Upper lobe of left lung (tissue), 6 donors: ENCODE results near the gene ILDR1. TPM values are rescaled to one million over a fixed set of nuclear protein-coding genes. Genes with fewer than 3 reads are reported as not detected.
A peak's percentile ranks its signal among the peaks of the same experiment; 100 is the strongest.

ENCODE experiments used
- ATAC-seq, 2 donors: fragments of 200-7000 bp; cut with Tn5 transposase; one replicate each; pipeline ENCODE4 v1.9.1; 2022; ENCODE audit warnings: mild to moderate bottlenecking in 2 of 2, moderate library complexity in 2 of 2; ENCODE audit not compliant: low FRiP score in 2 of 2
- DNase-seq, 2 donors: peaks; one replicate each; pipeline ENCODE4 v3.0.0-alpha.2; 2019 to 2020
- H3K27ac ChIP-seq, 4 donors: fragments of 200-600 bp; sonication (generic); one replicate each; pipeline ENCODE4 v1.5.1; 2016 to 2019
- H3K27me3 ChIP-seq, 4 donors: fragments of 200-600 bp; sonication (generic); one replicate each; pipeline ENCODE4 v1.5.1; 2017 to 2019
- H3K36me3 ChIP-seq, 4 donors: fragments of 200-600 bp; sonication (generic); one replicate each; pipeline ENCODE4 v1.5.1; 2016 to 2019
- H3K4me1 ChIP-seq, 4 donors: fragments of 200-600 bp; sonication (generic); one replicate each; pipeline ENCODE4 v1.5.1; 2018 to 2019
- H3K4me3 ChIP-seq, 4 donors: fragments of 200-600 bp; sonication (generic); one replicate each; pipeline ENCODE4 v1.5.1; 2017 to 2019; ENCODE audit warnings: mild to moderate bottlenecking in 2 of 4, moderate library complexity in 1 of 4
- H3K9me3 ChIP-seq, 4 donors: fragments of 200-600 bp; sonication (generic); one replicate each; pipeline ENCODE4 v1.5.1; 2018 to 2019
- CTCF ChIP-seq, 6 experiments: fragments of 450-650 bp in 4 of 6; fragments of 200-600 bp in 2 of 6; sonication (generic) in 2 of 6; IDR thresholded peaks; one replicate each; pipeline ENCODE4 v1.5.1; 2016 to 2019; ENCODE audit warnings: antibody characterized with exemption in 6 of 6
- EP300 ChIP-seq, 4 donors: sonication (generic); formaldehyde crosslinking; IDR thresholded peaks; one replicate each; pipeline ENCODE4 v1.5.1; 2017; ENCODE audit warnings: antibody characterized with exemption in 4 of 4, control low read depth in 2 of 4
- POLR2A ChIP-seq, 4 donors: fragments of 450-650 bp; IDR thresholded peaks; one replicate each; pipeline ENCODE4 v1.5.1; 2016 to 2017; ENCODE audit warnings: antibody characterized with exemption in 4 of 4, mild to moderate bottlenecking in 2 of 4
- POLR2AphosphoS5 ChIP-seq, 2 donors: sonication (generic); formaldehyde crosslinking; IDR thresholded peaks; one replicate each; pipeline ENCODE4 v1.5.1; 2017; ENCODE audit warnings: antibody characterized with exemption in 2 of 2
- WGBS, 2 donors: methylation state at CpG; one replicate each; pipeline ENCODE4 v1.1.5; 2017 to 2018; 5-methylcytosine and 5-hydroxymethylcytosine counted together
- total RNA-seq, 6 donors: library from RNA; depleted of rRNA in 4 of 6; stranded (reverse); fragments of >200 nt in 4 of 6; gene quantifications; one replicate each; pipeline versions ENCODE4 v1.1.0 to v1.2.1, GENCODE V29; 2016 to 2021
- donor health status: DM: no; HTN: no; CAD: no; lungs with moderate emphysema.
- donor health status: DM: no; HTN: yes; CAD: no; lungs with severe emphysema.

ILDR1 gene
- total RNA-seq, 6 donors from 2014 or later: 1.0 to 7.8 (median 6.4) TPM

DNA sequence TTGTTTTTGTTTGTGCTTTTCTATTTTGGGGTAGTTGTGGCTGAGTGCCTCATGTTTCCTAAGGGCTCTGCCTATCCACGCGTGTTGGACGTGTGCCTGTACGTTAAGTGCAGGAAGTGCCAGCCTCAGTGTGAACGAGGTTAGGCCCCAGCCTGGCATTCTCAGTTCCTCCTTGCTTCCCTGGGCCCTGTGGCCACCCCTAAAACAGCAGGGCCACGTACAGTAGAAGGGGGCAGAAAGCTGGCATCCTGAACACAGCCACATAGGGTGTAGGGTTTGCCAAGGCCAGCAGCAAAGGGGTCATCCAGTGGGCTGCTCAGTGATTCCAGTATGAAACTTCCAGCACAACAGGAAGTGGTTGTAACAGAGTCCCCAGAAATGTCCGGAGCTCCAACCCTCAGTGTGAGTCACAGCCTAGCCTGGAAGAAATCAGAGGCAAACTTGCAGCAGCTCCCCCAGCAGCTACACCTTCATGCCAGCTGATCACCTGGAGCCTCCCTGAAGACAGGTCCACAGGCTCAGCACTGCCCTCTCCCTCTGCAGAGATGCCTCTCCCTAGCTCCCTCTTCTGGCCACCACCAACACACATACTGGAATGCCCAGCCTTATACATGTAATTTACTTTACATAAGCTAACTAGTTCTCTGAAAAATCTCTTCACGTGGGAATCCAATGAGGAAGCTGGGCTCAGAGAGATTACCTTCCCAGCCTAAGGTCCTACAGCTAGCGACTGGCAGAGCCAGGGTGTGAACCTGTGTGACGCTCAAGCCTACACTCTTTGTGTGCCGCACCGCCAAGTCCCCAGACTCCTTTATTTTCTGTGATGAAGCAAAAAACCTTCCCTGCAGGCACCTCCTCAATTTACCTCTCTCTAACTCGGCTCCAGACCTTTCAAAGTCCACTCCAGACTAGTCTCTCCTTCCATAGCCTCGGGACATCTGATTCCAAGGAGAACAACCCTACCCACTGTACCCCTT, 26.6 kb downstream of the ILDR1 start:
- no peak overlapping the region for H3K4me3 ChIP-seq
- TF ChIP-seq EP300 (IDR thresholded peaks at IDR 0.05) (no peak), CTCF (IDR thresholded peaks at IDR 0.05) (peak in 4 of 6 experiments; percentile 19 to 59 (median 47)), POLR2AphosphoS5 (IDR thresholded peaks at IDR 0.05) (peak in 1 of 2 donors; percentile 9), POLR2A (IDR thresholded peaks at IDR 0.05) (peak in 1 of 4 donors; percentile 17)
- H3K27ac ChIP-seq: peak overlapping the region; percentile 8 to 80 (median 58)
- no peaks in the 10 kb centered on the region for H3K9me3 ChIP-seq
- peaks cover 8 to 17% (median 15%) of the 10 kb centered on the region in 4 donors for H3K4me1 ChIP-seq
- ATAC-seq: peak; percentile 73 to 75
- WGBS, 2 donors: 48% methylated on average over 14 of the region's 14 CpGs
- H3K27me3 ChIP-seq: no peaks in the 10 kb centered on the region
- DNase-seq: peak in 1 of 2 donors; percentile 74
- no peaks in the 10 kb centered on the region for H3K36me3 ChIP-seq

DNA sequence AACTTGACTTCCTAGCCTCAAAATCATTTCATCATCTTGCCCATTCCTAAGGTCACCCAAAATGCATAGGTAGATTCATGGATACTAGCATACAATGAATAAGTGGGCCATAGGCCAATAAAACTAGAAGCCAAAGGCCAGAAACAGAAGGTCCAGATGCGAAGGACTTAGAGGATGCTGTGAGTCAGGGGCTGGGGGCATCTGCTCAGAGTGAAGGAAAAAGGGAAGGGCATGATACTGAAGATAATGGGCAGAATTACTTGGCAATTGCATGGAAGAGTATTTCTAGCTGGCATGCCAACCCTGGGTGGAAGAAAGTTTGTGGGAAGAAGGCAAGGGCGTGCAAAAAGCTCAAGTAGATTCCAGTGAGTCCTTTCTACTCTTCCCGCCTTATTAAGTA, 27.5 kb downstream of the ILDR1 start:
- Histone ChIP-seq H3K36me3 (no peaks in the 10 kb centered on the region), H3K4me3 (no peak overlapping the region), H3K4me1 (peaks cover 8 to 17% (median 15%) of the 10 kb centered on the region in 4 donors), H3K9me3 (no peaks in the 10 kb centered on the region), H3K27ac (peak overlapping the region in 3 of 4 donors; percentile 50 to 80 (median 66)), H3K27me3 (no peaks in the 10 kb centered on the region)
- DNase-seq (no peak), ATAC-seq (no peak)
- TF ChIP-seq POLR2A (IDR thresholded peaks at IDR 0.05) (no peak), EP300 (IDR thresholded peaks at IDR 0.05) (no peak), POLR2AphosphoS5 (IDR thresholded peaks at IDR 0.05) (no peak), CTCF (IDR thresholded peaks at IDR 0.05) (no peak)
- WGBS, 2 donors: 83 to 84% methylated on average over 3 of the region's 3 CpGs

DNA sequence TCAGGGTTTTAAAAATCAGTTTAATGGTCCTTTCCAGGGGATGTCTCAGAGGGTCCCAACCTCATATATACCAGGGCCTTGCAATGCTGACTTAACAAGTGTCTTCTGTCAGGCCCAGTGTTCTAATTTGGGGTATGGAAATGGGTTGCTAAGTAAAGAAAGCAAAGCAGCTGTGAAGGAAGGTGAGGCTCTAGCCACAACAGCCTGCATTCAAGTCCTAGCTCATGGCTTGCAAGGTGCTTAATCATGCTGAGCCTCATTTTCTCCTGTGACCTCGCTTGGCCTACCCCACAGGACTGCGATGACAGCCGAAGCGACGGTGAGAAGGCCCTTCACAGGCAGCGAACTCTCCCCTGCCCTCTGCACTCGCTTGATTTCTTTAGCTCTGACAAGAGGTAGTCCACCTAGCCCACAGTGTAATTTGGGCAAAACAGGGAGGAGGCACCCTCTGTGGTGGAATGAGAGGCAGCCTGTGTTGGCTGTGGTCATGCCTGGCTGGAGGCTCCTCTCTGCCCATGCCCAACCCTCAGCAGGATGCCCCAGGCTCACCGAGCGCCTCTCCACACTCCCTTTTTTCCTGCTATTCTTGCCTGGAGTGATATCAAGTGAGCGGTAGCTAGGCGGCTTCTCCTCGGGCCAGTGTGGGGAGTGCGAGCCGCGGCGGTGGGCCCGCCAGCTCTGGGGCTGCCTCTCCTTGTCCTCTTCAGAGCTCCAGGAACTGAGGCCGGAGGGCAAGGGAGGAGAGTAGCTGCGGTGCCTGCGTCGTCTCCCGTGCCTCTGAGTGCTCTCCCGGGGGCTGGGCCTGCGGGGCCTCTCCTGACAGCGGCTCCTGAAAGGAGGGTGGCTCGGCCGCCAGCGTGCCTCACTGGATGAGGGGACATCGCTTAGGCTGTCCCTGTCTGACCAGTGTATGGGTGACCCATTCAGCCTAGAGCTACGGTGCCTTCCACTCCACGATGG, 29.2 kb downstream of the ILDR1 start:
- H3K4me1 ChIP-seq: peaks cover 8 to 17% (median 15%) of the 10 kb centered on the region in 4 donors
- peak in 1 of 2 donors; percentile 79 for DNase-seq
- no peak overlapping the region for H3K4me3 ChIP-seq
- no peaks in the 10 kb centered on the region for H3K9me3 ChIP-seq
- H3K36me3 ChIP-seq: no peaks in the 10 kb centered on the region
- TF ChIP-seq POLR2A (IDR thresholded peaks at IDR 0.05) (no peak), EP300 (IDR thresholded peaks at IDR 0.05) (no peak), CTCF (IDR thresholded peaks at IDR 0.05) (no peak), POLR2AphosphoS5 (IDR thresholded peaks at IDR 0.05) (no peak)
- H3K27me3 ChIP-seq: no peaks in the 10 kb centered on the region
- 93 to 97% methylated on average over 30 to 31 of the region's 31 CpGs for WGBS, 2 donors
- peak in 1 of 2 donors; percentile 37 for ATAC-seq
- no peak overlapping the region for H3K27ac ChIP-seq

- ATAC-seq (no peak), DNase-seq (no peak)
- TF ChIP-seq EP300 (IDR thresholded peaks at IDR 0.05) (no peak), POLR2A (IDR thresholded peaks at IDR 0.05) (no peak), POLR2AphosphoS5 (IDR thresholded peaks at IDR 0.05) (no peak), CTCF (IDR thresholded peaks at IDR 0.05) (peak in 1 of 6 experiments; percentile 10)
- Histone ChIP-seq H3K4me3 (no peak overlapping the region), H3K4me1 (peaks cover 0 to 7% (median 3%) of the 10 kb centered on the region in 4 donors), H3K36me3 (no peaks in the 10 kb centered on the region), H3K27me3 (no peaks in the 10 kb centered on the region), H3K9me3 (no peaks in the 10 kb centered on the region), H3K27ac (no peak overlapping the region)
These were observed 32.1 kb downstream of the ILDR1 start for GRCh38 chr3:121989943-121990342.
